Activated B cell treated with CpG ODN at 0.5 μM for 24 hours (primary cell): ENCODE measurements around the gene ALLC. TPM values are rescaled to one million over a fixed set of nuclear protein-coding genes. Genes with fewer than 3 reads are reported as not detected.

Source experiments
- ATAC-seq: fragments of 200-7000 bp; cut with Tn5 transposase; one replicate; pipeline ENCODE4 v1.10.0; 2021; ENCODE audit warnings: low read depth, mild to moderate bottlenecking, moderate library complexity
- CTCF ChIA-PET: fragments of 350-600 bp; sonication (Branson Sonifier 250); formaldehyde crosslinking; loops from one replicate; lab custom pipeline; 2021; ENCODE audit warnings: antibody characterized with exemption; lab: Charles Lee
- POLR2A ChIA-PET: fragments of 350-600 bp; sonication (Branson Sonifier 250); formaldehyde crosslinking; loops from one replicate; lab custom pipeline; 2021; ENCODE audit warnings: antibody characterized with exemption; lab: Charles Lee
- DNase-seq: peaks from one replicate; pipeline ENCODE4 v3.0.0; 2022
- H3K27ac Mint-ChIP-seq: one replicate; pipeline ENCODE4 v1.8.0; 2020; ENCODE audit warnings: mixed read lengths
- H3K27me3 Mint-ChIP-seq: one replicate; pipeline ENCODE4 v1.8.0; 2021; ENCODE audit warnings: mixed read lengths
- H3K36me3 Mint-ChIP-seq: one replicate; pipeline ENCODE4 v1.8.0; 2021; ENCODE audit warnings: low read depth, mixed read lengths
- H3K4me1 Mint-ChIP-seq: one replicate; pipeline ENCODE4 v1.8.0; 2021; ENCODE audit warnings: mixed read lengths
- H3K4me3 Mint-ChIP-seq: one replicate; pipeline ENCODE4 v1.8.0; 2020; ENCODE audit warnings: mild to moderate bottlenecking, mixed read lengths
- H3K9me3 Mint-ChIP-seq: one replicate; pipeline ENCODE4 v1.8.0; 2020; ENCODE audit warnings: mixed read lengths
- intact Hi-C: fragments of 100-400 bp; cut with micrococcal nuclease; formaldehyde crosslinking; loops from one replicate; pipeline ENCODE4 v1.15.1; 2024
- total RNA-seq: library from RNA; stranded (reverse); gene quantifications from 2 replicates; pipeline ENCODE4 v1.2.3, GENCODE V29; 2022
- TF ChIP-seq, protein P1 (sequence below): fragments of 200-600 bp; IDR thresholded peaks from one replicate; pipeline ENCODE4 v1.8.0; 2022; ENCODE audit warnings: antibody characterized with exemption, mild to moderate bottlenecking

ALLC gene
- total RNA-seq, 1 donor from 2014 or later = not detected

- no peak for ATAC-seq
- Mint-ChIP-seq H3K9me3 (no peaks in the 10 kb centered on the region), H3K4me3 (no peak overlapping the region), H3K4me1 (no peaks in the 10 kb centered on the region), H3K27me3 (peaks cover 7% of the 10 kb centered on the region), H3K27ac (no peak overlapping the region), H3K36me3 (no peaks in the 10 kb centered on the region)
- POLR2A ChIA-PET = no interaction called here
- TF ChIP-seq, protein P1, sequence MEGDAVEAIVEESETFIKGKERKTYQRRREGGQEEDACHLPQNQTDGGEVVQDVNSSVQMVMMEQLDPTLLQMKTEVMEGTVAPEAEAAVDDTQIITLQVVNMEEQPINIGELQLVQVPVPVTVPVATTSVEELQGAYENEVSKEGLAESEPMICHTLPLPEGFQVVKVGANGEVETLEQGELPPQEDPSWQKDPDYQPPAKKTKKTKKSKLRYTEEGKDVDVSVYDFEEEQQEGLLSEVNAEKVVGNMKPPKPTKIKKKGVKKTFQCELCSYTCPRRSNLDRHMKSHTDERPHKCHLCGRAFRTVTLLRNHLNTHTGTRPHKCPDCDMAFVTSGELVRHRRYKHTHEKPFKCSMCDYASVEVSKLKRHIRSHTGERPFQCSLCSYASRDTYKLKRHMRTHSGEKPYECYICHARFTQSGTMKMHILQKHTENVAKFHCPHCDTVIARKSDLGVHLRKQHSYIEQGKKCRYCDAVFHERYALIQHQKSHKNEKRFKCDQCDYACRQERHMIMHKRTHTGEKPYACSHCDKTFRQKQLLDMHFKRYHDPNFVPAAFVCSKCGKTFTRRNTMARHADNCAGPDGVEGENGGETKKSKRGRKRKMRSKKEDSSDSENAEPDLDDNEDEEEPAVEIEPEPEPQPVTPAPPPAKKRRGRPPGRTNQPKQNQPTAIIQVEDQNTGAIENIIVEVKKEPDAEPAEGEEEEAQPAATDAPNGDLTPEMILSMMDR = no peak
- CTCF ChIA-PET = no interaction called here
- no peak for DNase-seq
- intact Hi-C loops = no loop called here
These were observed 79.1 kb downstream of the ALLC start for GRCh38 chr2:3737128-3737527.

- intact Hi-C loops = no loop called here
- Mint-ChIP-seq H3K27me3 (peaks cover 10% of the 10 kb centered on the region), H3K9me3 (no peaks in the 10 kb centered on the region), H3K27ac (no peak overlapping the region), H3K36me3 (no peaks in the 10 kb centered on the region), H3K4me3 (no peak overlapping the region), H3K4me1 (no peaks in the 10 kb centered on the region)
- DNase-seq (no peak), ATAC-seq (no peak)
- ChIA-PET CTCF (no interaction called here), POLR2A (no interaction called here)
- TF ChIP-seq, protein P1 = no peak
These were observed 80.5 kb downstream of the ALLC start for GRCh38 chr2:3738454-3738853.

- POLR2A ChIA-PET = no interaction called here
These were observed 81.3 kb downstream of the ALLC start for GRCh38 chr2:3739313-3739712.

DNA sequence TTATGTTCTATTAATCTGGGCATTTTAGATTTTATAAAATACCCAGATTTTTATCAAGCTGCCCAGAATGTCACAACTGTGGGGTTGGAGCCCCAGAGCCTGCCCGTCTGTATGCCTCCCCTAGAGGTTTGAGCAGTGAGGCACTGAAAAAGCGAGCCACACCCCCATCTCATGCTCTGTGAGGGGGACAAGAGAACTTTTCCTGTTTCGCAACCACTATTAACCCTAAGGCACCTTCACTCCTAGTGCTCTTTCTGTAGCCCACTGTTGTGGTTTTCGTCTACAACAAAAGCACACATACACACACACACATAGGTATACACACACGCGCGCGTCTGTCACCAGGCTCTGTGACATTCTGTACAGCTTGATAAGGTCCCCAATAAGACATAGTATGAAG lies 83.4 kb downstream of the ALLC start:
- POLR2A ChIA-PET = no interaction called here
- no peak for ATAC-seq

More at GRCh38 chr2:3739313-3739712, 81.3 kb downstream of the ALLC start:
- CTCF ChIA-PET = no interaction called here
- intact Hi-C loops = no loop called here
- TF ChIP-seq, protein P1 = no peak
- Mint-ChIP-seq H3K36me3 (no peaks in the 10 kb centered on the region), H3K4me3 (no peak overlapping the region), H3K27me3 (peaks cover 10% of the 10 kb centered on the region), H3K9me3 (no peaks in the 10 kb centered on the region), H3K4me1 (no peaks in the 10 kb centered on the region), H3K27ac (no peak overlapping the region)
- ATAC-seq (no peak), DNase-seq (no peak)

DNA sequence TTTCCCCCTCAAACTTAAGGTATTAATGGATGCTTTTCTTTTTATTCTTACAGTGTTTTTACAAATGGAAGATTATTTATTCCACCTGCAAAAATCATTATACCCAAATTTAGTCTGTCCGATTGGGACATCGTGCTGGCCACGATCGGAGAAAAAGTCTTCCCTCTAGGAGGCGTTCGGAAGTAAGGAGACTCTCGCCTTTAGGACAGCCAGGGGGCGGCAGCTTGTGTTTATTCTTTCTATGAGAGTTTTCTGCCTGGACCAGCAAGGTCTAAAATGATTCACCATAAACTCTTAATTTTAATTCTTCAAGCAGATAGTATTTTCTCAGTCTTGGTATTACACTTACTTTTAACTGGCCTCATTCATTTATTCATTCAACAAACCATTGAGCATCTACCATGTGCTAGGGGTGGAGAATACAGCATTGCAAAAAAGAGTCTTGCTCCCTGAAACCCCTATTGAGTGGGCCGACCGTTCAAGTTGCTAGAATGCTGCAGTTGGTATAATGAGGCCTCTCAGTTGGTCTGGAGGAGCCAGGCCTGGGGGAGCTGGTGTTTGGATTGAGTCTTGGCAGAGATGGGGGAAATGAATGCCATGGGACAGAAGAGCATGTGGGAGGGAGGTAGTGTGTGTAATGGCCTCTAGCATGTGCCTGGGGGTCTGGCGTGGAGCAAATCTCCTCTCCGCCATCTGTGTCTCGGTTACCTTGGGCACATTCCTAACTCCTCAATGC lies 84.0 kb downstream of the ALLC start:
- Mint-ChIP-seq H3K4me3 (no peak overlapping the region), H3K27ac (no peak overlapping the region), H3K9me3 (no peaks in the 10 kb centered on the region), H3K27me3 (peaks cover 6% of the 10 kb centered on the region), H3K4me1 (no peaks in the 10 kb centered on the region), H3K36me3 (no peaks in the 10 kb centered on the region)
- ChIA-PET POLR2A (no interaction called here), CTCF (no interaction called here)
- DNase-seq (no peak), ATAC-seq (no peak)
- TF ChIP-seq, protein P1 = no peak
- intact Hi-C loops = no loop called here

More for the DNA sequence above, 83.4 kb downstream of the ALLC start:
- TF ChIP-seq, protein P1 = no peak
- DNase-seq = no peak
- no peak overlapping the region for H3K27ac Mint-ChIP-seq
- CTCF ChIA-PET = interaction anchor here (1.3 kb wide), 1 partner anchor 14 kb away, joined by 3 read pairs; no protein-coding TSS in a partner anchor
- H3K4me1 Mint-ChIP-seq = no peaks in the 10 kb centered on the region
- H3K9me3 Mint-ChIP-seq = no peaks in the 10 kb centered on the region
- H3K36me3 Mint-ChIP-seq = no peaks in the 10 kb centered on the region
- peaks cover 6% of the 10 kb centered on the region for H3K27me3 Mint-ChIP-seq
- intact Hi-C loops = no loop called here
- H3K4me3 Mint-ChIP-seq = no peak overlapping the region
